ENCODE results near the gene SPINT1.
A peak's percentile ranks its signal among the peaks of the same experiment; 100 is the strongest.

The SPINT1 gene

GRCh38 chr15:40877694-40878093 lies 33.8 kb downstream of the SPINT1 start:
- Histone ChIP-seq H3K36me3 (ENCODE audit: control insufficient read depth in 2 of 2, insufficient read depth in 1 of 2, low read length in 2 of 2) (no peaks in the 10 kb centered on the region), H3K4me3 (ENCODE audit: low read depth, low read length) (no peak overlapping the region), H3K4me1 (ENCODE audit: control insufficient read depth, insufficient read depth, low read length) (0 out of 2 replicates have a peak, but pooled peaks cover 2% of the 10 kb centered on the region), H3K27ac (ENCODE audit: extremely low read depth, low read depth, low read length) (no peak overlapping the region), H3K9me3 (ENCODE audit: control insufficient read depth, insufficient read depth, low read depth, low read length) (no peaks in the 10 kb centered on the region)
- ChIA-PET CTCF (interaction anchor here (2.2 kb wide), 1 partner anchor 14 kb away, joined by 13 read pairs; no protein-coding TSS in a partner anchor), POLR2A (interaction anchor here (0.7 to 1.4 kb wide), 2 partner anchors 16 to 17 kb away, joined by 3 read pairs; no protein-coding TSS in a partner anchor)
- TF ChIP-seq ZBTB17 (tag by site-specific recombination; IDR thresholded peaks at IDR 0.05): no peak
- TF ChIP-seq ZNF341 (tag by site-specific recombination; IDR thresholded peaks at IDR 0.05; ENCODE audit: low read depth): no peak
- no peak for TF ChIP-seq ZNF175 (tag by site-specific recombination; IDR thresholded peaks at IDR 0.05)
- TF ChIP-seq, protein P1, sequence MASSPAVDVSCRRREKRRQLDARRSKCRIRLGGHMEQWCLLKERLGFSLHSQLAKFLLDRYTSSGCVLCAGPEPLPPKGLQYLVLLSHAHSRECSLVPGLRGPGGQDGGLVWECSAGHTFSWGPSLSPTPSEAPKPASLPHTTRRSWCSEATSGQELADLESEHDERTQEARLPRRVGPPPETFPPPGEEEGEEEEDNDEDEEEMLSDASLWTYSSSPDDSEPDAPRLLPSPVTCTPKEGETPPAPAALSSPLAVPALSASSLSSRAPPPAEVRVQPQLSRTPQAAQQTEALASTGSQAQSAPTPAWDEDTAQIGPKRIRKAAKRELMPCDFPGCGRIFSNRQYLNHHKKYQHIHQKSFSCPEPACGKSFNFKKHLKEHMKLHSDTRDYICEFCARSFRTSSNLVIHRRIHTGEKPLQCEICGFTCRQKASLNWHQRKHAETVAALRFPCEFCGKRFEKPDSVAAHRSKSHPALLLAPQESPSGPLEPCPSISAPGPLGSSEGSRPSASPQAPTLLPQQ (tag by site-specific recombination; IDR thresholded peaks at IDR 0.05): no peak
- no peak for TF ChIP-seq ZSCAN16 (tag by site-specific recombination; IDR thresholded peaks at IDR 0.05)
- no peak for TF ChIP-seq ZNF660 (tag by site-specific recombination; IDR thresholded peaks at IDR 0.05)
- no peak for TF ChIP-seq ZIC2 (tag by site-specific recombination; IDR thresholded peaks at IDR 0.05)
- no peak for TF ChIP-seq GLIS2 (tag by site-specific recombination; IDR thresholded peaks at IDR 0.05)

DNA sequence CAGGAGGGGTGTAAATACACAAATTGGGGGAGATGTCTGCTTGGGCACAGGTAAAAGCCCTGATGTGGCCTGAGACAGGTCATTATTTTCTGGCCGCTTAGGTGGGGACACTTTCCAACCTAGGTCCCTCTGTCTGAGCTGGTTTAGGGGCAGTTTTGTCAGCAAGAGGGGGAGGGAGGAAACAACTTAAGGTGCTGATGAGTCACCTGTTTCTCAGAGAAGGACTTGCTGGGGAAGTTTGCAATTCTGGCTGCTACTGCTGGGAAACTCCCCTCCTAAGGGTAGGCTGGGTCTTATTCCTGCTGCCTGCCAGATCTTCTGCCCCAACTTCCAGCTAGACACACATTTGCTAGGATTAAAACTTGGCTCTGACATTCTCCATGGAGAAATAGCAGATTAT lies 34.9 kb downstream of the SPINT1 start:
- TF ChIP-seq KLF8 (tag by site-specific recombination; IDR thresholded peaks at IDR 0.05): no peak
- no peak for TF ChIP-seq ZNF416 (tag by site-specific recombination; IDR thresholded peaks at IDR 0.05)
- TF ChIP-seq ZNF214 (tag by site-specific recombination; IDR thresholded peaks at IDR 0.05; ENCODE audit: borderline replicate concordance): no peak
- 0 out of 2 replicates have a peak, but pooled peaks have one; percentile 18 for TF ChIP-seq PATZ1 (tag by site-specific recombination; IDR thresholded peaks at IDR 0.05)
- no peak for TF ChIP-seq ZNF280C (tag by site-specific recombination; IDR thresholded peaks at IDR 0.05)
- no peak for TF ChIP-seq ZNF23 (tag by site-specific recombination; IDR thresholded peaks at IDR 0.05; ENCODE audit: borderline replicate concordance)
- TF ChIP-seq, protein P2, sequence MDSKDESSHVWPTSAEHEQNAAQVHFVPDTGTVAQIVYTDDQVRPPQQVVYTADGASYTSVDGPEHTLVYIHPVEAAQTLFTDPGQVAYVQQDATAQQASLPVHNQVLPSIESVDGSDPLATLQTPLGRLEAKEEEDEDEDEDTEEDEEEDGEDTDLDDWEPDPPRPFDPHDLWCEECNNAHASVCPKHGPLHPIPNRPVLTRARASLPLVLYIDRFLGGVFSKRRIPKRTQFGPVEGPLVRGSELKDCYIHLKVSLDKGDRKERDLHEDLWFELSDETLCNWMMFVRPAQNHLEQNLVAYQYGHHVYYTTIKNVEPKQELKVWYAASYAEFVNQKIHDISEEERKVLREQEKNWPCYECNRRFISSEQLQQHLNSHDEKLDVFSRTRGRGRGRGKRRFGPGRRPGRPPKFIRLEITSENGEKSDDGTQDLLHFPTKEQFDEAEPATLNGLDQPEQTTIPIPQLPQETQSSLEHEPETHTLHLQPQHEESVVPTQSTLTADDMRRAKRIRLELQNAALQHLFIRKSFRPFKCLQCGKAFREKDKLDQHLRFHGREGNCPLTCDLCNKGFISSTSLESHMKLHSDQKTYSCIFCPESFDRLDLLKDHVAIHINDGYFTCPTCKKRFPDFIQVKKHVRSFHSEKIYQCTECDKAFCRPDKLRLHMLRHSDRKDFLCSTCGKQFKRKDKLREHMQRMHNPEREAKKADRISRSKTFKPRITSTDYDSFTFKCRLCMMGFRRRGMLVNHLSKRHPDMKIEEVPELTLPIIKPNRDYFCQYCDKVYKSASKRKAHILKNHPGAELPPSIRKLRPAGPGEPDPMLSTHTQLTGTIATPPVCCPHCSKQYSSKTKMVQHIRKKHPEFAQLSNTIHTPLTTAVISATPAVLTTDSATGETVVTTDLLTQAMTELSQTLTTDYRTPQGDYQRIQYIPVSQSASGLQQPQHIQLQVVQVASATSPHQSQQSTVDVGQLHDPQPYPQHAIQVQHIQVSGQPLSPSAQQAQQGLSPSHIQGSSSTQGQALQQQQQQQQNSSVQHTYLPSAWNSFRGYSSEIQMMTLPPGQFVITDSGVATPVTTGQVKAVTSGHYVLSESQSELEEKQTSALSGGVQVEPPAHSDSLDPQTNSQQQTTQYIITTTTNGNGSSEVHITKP (tag by site-specific recombination; IDR thresholded peaks at IDR 0.05): 0 out of 2 replicates have a peak, but pooled peaks have one; percentile 28
- H3K9me3 ChIP-seq (ENCODE audit: control insufficient read depth, insufficient read depth, low read depth, low read length): no peaks in the 10 kb centered on the region
- CTCF ChIA-PET: interaction anchor here (0.5 to 2.2 kb wide), 5 partner anchors 8 to 29 kb away, joined by 3 to 13 read pairs (median 3); partner anchors contain the start of gene VPS18
- H3K4me3 ChIP-seq (ENCODE audit: low read depth, low read length): no peak overlapping the region
- H3K27ac ChIP-seq (ENCODE audit: extremely low read depth, low read depth, low read length): no peak overlapping the region
- POLR2A ChIA-PET: interaction anchor here (0.6 kb wide), 1 partner anchor 55 kb away, joined by 4 read pairs; no protein-coding TSS in a partner anchor
- H3K36me3 ChIP-seq (ENCODE audit: control insufficient read depth in 2 of 2, insufficient read depth in 1 of 2, low read length in 2 of 2): no peaks in the 10 kb centered on the region
- 0 out of 2 replicates have a peak, but pooled peaks cover 2% of the 10 kb centered on the region for H3K4me1 ChIP-seq (ENCODE audit: control insufficient read depth, insufficient read depth, low read length)
